ENCODE data around the gene PLCB1.
"Not testable (repeated sequence)": the region's sequence is repeated elsewhere in the genome, so short reads cannot be mapped to it uniquely, and the experiment has no call there.

PLCB1 gene

GRCh38 chr20:8431538-8432434 is 299.7 kb downstream of the PLCB1 start:
- in situ Hi-C loops (cut with MboI; ENCODE audit: low sequenced_read_pairs) = no loop called here

- in situ Hi-C loops (cut with MboI; ENCODE audit: low sequenced_read_pairs) = no loop called here
These were observed 300.5 kb downstream of the PLCB1 start for GRCh38 chr20:8432435-8433148.

- in situ Hi-C loops (cut with MboI; ENCODE audit: low sequenced_read_pairs) = no loop called here
These were observed 301.2 kb downstream of the PLCB1 start for GRCh38 chr20:8433291-8433690.

DNA sequence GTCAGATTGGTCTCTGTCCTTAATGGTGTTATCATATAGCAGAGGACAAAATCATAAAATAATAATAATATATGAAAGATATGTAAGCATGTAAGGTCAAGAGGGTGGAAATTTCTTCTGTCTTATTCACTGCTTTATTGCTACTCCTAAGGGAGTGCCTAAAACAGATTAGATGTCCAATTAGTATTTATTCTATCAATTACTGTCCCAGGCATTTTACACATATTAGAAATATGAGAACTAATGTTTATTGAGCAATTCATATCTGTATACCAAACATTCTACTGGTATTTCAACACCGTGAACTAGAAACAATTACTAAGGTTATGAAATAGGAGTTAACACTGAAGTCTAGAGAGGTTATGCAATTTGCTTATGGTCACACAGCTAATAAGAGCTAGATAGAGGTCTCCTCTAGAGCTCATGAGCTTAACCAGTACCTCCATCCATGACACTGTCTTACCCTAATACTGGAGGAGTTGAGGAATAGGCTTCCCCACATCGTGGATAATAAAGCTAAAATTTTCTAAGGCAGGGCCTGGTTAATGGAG is 302.3 kb downstream of the PLCB1 start:
- in situ Hi-C loops (cut with MboI; ENCODE audit: low sequenced_read_pairs) = no loop called here

DNA sequence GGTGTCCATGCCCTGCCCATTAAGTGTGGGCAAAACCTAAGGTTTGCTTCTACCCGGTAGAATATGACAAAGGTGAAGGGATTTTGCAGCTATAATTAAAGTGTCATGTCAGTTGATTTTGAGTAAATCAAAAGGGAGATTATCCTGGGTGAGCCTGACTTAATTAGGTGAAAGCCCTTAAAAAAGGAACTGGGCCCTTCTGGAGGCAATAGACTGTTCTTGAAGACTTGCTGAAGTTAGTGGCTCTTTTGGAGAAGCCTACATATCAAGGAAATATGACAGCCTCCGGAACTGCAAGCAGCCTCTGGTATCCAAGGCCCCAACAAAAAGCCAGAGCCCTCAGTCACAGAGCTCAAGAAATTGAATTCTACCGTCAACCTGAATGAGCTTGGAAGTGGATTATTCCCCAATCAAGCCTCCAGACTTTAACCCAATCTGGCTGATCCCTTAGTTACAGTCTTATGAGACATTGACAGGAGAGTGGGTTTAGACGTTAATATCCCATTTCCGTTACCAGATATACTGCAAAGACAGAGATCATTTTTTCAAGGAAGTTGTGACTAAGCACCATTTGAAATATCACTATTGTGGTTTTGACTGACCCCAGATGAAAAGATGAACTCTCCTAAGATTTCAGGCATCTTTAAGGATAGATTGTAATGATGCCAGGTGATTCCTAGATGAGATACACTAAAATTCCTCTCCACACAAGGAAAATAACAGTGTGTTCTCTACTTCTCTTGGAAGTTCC is 303.4 kb downstream of the PLCB1 start:
- in situ Hi-C loops (cut with MboI; ENCODE audit: low sequenced_read_pairs) = no loop called here

DNA sequence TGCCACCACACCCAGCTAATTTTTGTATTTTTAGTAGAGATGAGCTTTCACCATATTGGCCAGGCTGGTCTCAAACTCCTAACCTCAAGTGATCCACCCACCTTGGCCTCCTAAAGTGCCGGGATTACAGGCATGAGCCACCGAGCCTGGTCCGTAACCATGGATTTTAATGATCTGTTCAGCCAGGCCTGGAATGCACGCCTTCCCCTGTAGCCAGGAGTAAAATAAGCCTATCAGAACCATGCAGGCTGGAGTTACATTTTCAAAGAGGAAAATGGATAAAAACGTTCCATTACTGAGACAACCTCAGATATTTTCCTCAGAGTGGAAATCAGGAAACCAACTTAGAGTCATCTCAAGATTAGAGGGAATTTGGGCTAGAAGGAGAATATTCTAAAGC is 304.9 kb downstream of the PLCB1 start:
- in situ Hi-C loops (cut with MboI; ENCODE audit: low sequenced_read_pairs) = not testable (repeated sequence)

- in situ Hi-C loops (cut with MboI; ENCODE audit: low sequenced_read_pairs) = no loop called here
These were observed 306.7 kb downstream of the PLCB1 start for GRCh38 chr20:8438748-8439147.

GRCh38 chr20:8443464-8444072 is 311.5 kb downstream of the PLCB1 start:
- in situ Hi-C loops (cut with MboI; ENCODE audit: low sequenced_read_pairs) = no loop called here

DNA sequence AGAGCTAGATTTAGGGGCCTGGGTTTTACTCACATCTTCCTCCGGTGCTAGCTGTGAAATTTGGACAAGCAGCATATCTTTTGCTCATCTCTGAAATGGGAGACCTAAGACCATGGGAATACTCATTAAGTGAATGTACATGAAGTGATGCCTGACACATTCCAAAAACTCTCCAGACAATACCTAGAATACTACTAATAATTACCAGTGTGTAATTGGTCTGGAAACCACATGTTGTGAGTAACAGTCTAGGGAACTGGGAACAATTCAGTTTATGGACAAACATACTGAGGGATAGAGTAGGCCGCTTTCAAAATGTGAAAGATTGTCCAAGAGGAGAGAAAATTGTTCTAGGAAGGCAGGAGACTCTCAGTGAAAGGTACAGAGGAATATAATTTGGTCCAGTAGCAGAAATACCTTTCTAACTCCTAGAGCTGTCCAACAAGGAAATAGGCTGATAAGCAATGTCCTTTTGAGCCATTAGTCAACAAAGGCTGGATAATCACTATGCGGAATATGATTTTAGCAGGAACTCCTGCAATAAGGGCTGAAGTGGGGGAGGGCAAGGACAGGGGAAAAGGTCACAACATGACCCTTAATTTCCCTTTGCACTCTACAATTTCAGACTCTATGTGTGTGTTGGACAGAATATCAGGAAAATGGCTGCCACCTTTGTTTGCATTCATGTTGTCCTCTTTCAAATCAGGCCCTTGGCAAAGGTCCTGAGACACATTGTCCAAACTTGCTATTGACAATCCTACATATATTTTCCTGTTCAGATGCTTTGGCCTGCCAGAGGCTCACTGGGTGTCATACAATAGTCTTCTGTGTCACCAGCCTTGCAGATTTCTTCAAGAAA is 315.4 kb downstream of the PLCB1 start:
- in situ Hi-C loops (cut with MboI; ENCODE audit: low sequenced_read_pairs) = no loop called here

- in situ Hi-C loops (cut with MboI; ENCODE audit: low sequenced_read_pairs) = no loop called here
These were observed 317.1 kb downstream of the PLCB1 start for GRCh38 chr20:8449123-8449522.

- in situ Hi-C loops (cut with MboI; ENCODE audit: low sequenced_read_pairs) = no loop called here
These were observed 322.2 kb downstream of the PLCB1 start for GRCh38 chr20:8454137-8454712.

DNA sequence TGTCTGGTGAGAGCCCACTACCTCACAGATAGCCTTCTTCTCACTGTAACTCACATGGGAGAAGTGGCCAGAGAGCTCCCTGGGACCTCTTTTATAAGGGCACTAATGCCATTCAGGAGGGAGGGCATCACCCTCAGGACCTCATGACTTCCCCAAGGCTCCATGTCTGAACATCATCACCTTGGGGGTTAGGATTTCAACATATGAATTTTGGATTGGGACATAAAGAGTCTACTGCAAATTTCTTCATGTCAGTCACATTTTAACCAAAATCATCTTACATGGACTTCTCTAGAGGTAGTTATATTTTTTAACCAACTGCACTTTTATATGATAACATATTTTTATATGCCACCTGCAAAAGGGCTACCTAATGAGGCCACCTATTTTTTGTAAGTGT is 324.7 kb downstream of the PLCB1 start:
- in situ Hi-C loops (cut with MboI; ENCODE audit: low sequenced_read_pairs) = no loop called here

DNA sequence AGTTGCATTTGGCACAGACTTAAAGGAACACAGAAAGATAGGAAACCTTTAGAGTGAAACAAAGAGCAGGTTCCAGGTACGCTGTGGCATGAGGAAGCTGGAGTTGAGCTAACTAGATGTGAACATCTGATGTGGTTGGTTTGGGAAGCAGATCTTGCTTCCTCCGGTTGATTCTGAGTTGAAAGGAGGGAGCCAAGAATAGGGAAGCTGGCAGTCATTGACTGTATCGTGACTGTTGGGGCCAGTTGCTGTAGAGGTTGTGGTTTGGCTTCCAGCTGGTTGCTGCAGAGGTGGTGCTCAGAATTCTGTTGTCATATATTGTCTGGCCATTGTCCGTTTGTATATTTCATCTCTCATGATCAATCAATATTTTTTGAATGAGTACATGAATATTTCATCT is 325.9 kb downstream of the PLCB1 start:
- in situ Hi-C loops (cut with MboI; ENCODE audit: low sequenced_read_pairs) = no loop called here

DNA sequence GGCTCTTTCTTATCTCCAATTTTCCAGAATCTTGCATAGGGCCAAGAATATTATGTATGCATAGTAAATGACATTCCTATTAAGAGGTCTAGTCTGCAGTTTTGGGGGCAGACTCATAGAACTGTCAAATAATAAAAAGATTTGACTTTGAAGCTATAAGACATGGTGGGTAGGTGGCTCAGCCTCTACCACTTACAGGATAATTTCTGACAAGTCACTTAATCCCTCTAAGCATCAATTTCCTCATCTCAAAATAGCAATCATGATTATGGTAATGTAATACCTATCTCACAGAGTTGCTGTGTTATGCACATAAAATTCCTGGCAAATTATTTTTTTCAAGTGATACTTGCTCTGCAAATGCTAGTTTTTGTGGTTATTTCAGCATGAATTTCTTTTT is 329.1 kb downstream of the PLCB1 start:
- in situ Hi-C loops (cut with MboI; ENCODE audit: low sequenced_read_pairs) = no loop called here

- in situ Hi-C loops (cut with MboI; ENCODE audit: low sequenced_read_pairs) = no loop called here
These were observed 332.3 kb downstream of the PLCB1 start for GRCh38 chr20:8464368-8464767.

DNA sequence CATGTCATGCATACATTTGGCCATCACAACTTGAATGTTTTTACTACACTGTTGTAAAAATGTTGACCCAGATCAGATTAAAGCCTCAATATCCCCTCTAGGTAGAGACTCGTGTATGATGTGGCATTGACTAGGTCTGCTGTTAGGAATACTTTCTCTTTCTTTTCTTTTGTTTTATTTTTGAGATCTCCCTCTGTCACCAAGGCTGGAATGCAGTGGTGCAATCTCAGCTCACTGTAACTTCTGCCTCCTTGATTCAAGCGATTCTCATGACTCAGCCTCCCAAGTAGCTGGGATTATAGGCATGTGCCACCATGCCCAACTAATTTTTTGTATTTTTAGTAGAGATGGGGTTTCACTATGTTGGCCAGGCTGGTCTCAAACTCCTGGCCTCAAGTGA is 334.7 kb downstream of the PLCB1 start:
- in situ Hi-C loops (cut with MboI; ENCODE audit: low sequenced_read_pairs) = not testable (repeated sequence)

DNA sequence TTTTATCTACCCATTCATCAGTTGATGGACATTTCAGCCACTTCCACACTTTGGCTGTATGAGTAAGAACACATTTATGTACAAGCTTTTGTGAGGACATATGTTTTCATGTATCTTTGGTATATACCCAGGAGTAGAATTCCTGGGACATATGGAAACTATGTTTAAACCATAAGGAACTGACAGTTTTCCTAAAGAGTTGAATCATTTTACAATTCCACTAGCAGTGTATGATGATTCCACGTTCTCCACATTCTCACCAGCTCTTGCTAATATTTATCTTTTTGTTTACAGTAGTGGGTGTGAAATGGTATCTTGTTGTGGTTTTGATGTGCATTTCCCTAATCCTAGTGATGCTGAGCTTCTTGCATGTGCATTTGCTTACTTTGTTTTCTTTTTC is 338.1 kb downstream of the PLCB1 start:
- in situ Hi-C loops (cut with MboI; ENCODE audit: low sequenced_read_pairs) = no loop called here

DNA sequence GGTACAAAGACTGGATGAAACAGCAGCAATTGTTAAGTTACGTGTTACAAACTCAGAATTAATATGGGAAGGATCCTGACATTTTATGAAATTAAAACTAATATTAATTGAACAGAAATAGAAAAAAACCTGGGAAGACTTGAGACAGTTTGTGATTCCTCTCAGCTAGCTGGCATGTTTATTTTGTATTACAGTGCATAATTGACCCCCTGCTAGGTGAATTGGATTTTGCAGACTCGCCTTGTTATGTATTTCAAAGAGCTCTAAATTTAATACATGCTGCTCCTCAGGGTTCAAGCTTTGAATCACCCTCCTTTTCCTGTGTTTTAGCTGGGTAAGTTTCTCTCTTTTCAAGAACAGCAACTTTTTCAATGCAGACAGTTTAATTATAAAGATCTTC is 339.4 kb downstream of the PLCB1 start:
- in situ Hi-C loops (cut with MboI; ENCODE audit: low sequenced_read_pairs) = no loop called here

DNA sequence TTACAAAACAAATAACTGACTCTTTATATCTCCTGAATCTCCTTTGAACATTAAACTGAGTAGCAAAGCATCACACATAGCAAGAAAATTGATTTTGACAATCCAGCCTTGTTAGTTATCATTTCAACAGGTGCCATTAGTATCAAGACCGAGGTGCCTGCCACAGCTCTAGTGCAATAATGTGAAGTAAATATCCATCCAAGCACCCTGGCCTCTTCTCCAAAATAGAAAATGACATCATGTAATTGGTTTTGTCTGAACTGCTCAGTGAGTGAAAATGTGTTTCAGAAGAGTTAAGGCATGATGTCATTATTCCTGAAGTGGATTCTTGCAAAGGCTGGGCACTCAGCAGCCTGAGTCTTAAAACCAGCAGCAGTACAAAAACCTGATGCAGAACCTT is 341.4 kb downstream of the PLCB1 start:
- in situ Hi-C loops (cut with MboI; ENCODE audit: low sequenced_read_pairs) = no loop called here
